Endothelial cell of umbilical vein (primary cell): ENCODE measurements around the gene ADAMTSL2. TPM values are rescaled to one million over a fixed set of nuclear protein-coding genes. Genes with fewer than 3 reads are reported as not detected.

Experiments
- BruUV-seq: library from RNA; stranded (reverse); fragments of 400-500 nt; replicated peaks from 2 replicates; lab custom pipeline; 2021; lab: Mats Ljungman, UMichigan
- CTCF ChIA-PET: fragments of 300-600, 350-600 bp; sonication (Branson Sonifier 250); formaldehyde crosslinking; loops from one replicate; lab custom pipeline; 2021; ENCODE audit warnings: antibody characterized with exemption, inconsistent platforms; lab: Charles Lee
- POLR2A ChIA-PET: fragments of 300-600, 350-600 bp; sonication (Branson Sonifier 250); formaldehyde crosslinking; loops from one replicate; lab custom pipeline; 2021; ENCODE audit warnings: antibody characterized with exemption, inconsistent platforms; lab: Charles Lee
- DNase-seq: peaks from one replicate; pipeline ENCODE4 v3.0.0-alpha.2; 2011; ENCODE audit warnings: low read depth, low spot score
- FAIRE-seq: peaks from 2 replicates; lab custom pipeline; 2011; peaks lifted over from hg19 to GRCh38; lab: Jason Lieb, UNC
- H2AFZ ChIP-seq: 2 replicates; pipeline ENCODE4 v1.6.0; 2012; ENCODE audit warnings: low read depth, low read length, control low read depth, inconsistent platforms
- H3K27ac ChIP-seq: 2 replicates; pipeline ENCODE4 v1.5.1; 2011; ENCODE audit warnings: low read depth, mild to moderate bottlenecking, control low read depth, low read length, moderate library complexity; ENCODE audit not compliant: insufficient read depth
- H3K27me3 ChIP-seq, 2 experiments: 2 replicates each; pipeline versions ENCODE4 v1.6.0 to v1.6.1; 2011; ENCODE audit warnings: low read length in 2 of 2, mixed read lengths in 1 of 2; ENCODE audit not compliant: control insufficient read depth in 2 of 2, insufficient read depth in 2 of 2
- H3K36me3 ChIP-seq, 2 experiments: 2 replicates in 1 of 2; 3 replicates in 1 of 2; pipeline ENCODE4 v1.5.1; 2011; ENCODE audit warnings: low read length in 2 of 2, mild to moderate bottlenecking in 1 of 2, moderate library complexity in 1 of 2; ENCODE audit not compliant: control insufficient read depth in 2 of 2, insufficient read depth in 2 of 2; ENCODE audit errors: extremely low read depth in 1 of 2
- H3K4me1 ChIP-seq: 3 replicates; pipeline ENCODE4 v1.5.1; 2011; ENCODE audit warnings: mild to moderate bottlenecking, low read length; ENCODE audit not compliant: control insufficient read depth, insufficient read depth; ENCODE audit errors: extremely low read depth
- H3K4me2 ChIP-seq: 2 replicates; pipeline ENCODE4 v1.6.1; 2011; ENCODE audit warnings: low read length, control low read depth, mixed read lengths; ENCODE audit not compliant: insufficient read depth
- H3K4me3 ChIP-seq, 3 experiments: fragments of 200-600 bp in 1 of 3; sonication (generic), shearing (Covaris generic) in 1 of 3; replicated peaks in 1 of 3; 2 replicates each; pipeline ENCODE4 v1.5.1; 2011 to 2016; ENCODE audit warnings: control low read depth in 3 of 3, low read length in 3 of 3, mild to moderate bottlenecking in 2 of 3, inconsistent platforms in 1 of 3, low read depth in 1 of 3, moderate library complexity in 1 of 3; ENCODE audit not compliant: insufficient read depth in 1 of 3
- H3K79me2 ChIP-seq: 2 replicates; pipeline ENCODE4 v1.6.0; 2012; ENCODE audit warnings: low read length, inconsistent platforms; ENCODE audit not compliant: control insufficient read depth, insufficient read depth
- H3K9ac ChIP-seq: replicated peaks from 2 replicates; pipeline ENCODE3; 2011; ENCODE audit warnings: low read length, control low read depth; ENCODE audit not compliant: insufficient read depth; ENCODE audit errors: extremely low read depth
- H3K9me1 ChIP-seq: replicated peaks from 3 replicates; pipeline ENCODE4 v1.6.0; 2011; ENCODE audit warnings: mild to moderate bottlenecking, low read length; ENCODE audit not compliant: control insufficient read depth, insufficient read depth; ENCODE audit errors: extremely low read depth
- H3K9me3 ChIP-seq: replicated peaks from 2 replicates; pipeline ENCODE4 v1.5.1; 2012; ENCODE audit warnings: low read length, inconsistent platforms; ENCODE audit not compliant: control insufficient read depth, insufficient read depth
- H4K20me1 ChIP-seq: replicated peaks from 2 replicates; pipeline ENCODE3; 2011; ENCODE audit warnings: mild to moderate bottlenecking, low read length; ENCODE audit not compliant: control insufficient read depth, insufficient read depth; ENCODE audit errors: extremely low read depth
- EZH2 ChIP-seq: IDR thresholded peaks from 2 replicates; pipeline ENCODE4 v1.6.1; 2012; ENCODE audit warnings: borderline replicate concordance, low read depth, mild to moderate bottlenecking, moderate library complexity, low read length, inconsistent platforms; ENCODE audit not compliant: severe bottlenecking
- JUN ChIP-seq: IDR thresholded peaks from 2 replicates; pipeline ENCODE4 v1.6.1; 2011; ENCODE audit warnings: borderline replicate concordance, low read depth; ENCODE audit not compliant: insufficient read length, insufficient read depth
- MYC ChIP-seq: IDR thresholded peaks from one replicate; pipeline ENCODE4 v1.6.1; 2011; ENCODE audit warnings: mild to moderate bottlenecking, low read depth, low read length
- POLR2A ChIP-seq: IDR thresholded peaks from 2 replicates; pipeline ENCODE4 v1.6.1; 2012; ENCODE audit warnings: low read depth, mild to moderate bottlenecking, control low read depth, low read length
- POLR2AphosphoS5 ChIP-seq: IDR thresholded peaks from 2 replicates; pipeline ENCODE4 v1.6.1; 2012; ENCODE audit warnings: low read depth, mild to moderate bottlenecking, control low read depth, low read length, moderate library complexity; ENCODE audit not compliant: insufficient read depth
- dilution Hi-C: fragments of 300-500 bp; cut with MboI; formaldehyde crosslinking; loops from one replicate; pipeline ENCODE4 v1.15.0; 2019; ENCODE audit warnings: low sequenced_read_pairs; ENCODE audit not compliant: extremely low pct_ligation_motif_present
- intact Hi-C: fragments of 100-400 bp; cut with micrococcal nuclease; formaldehyde crosslinking; loops from one replicate; pipeline ENCODE4 v1.10.0; 2022
- polyA plus RNA-seq, 4 experiments: library from polyadenylated mRNA; depleted of rRNA in 3 of 4; stranded (reverse) in 3 of 4; unstranded in 1 of 4; fragments of >200 nt; gene quantifications; 2 replicates each; pipeline versions ENCODE4 v1.2.1 to v1.2.3, GENCODE V29; 2011 to 2012; ENCODE audit warnings: missing spikeins in 1 of 4
- total RNA-seq: library from RNA; stranded (reverse); gene quantifications from 2 replicates; pipeline ENCODE4 v1.2.3, GENCODE V29; 2021
- TF ChIP-seq, protein P1 (sequence below): IDR thresholded peaks from 2 replicates; pipeline ENCODE4 v1.6.1; 2011; ENCODE audit not compliant: insufficient read depth, insufficient read length
- TF ChIP-seq, protein P2 (sequence below), 2 donors: IDR thresholded peaks; 1 replicate in 1 of 2; 2 replicates in 1 of 2; pipeline ENCODE4 v1.5.1; 2011; ENCODE audit warnings: low read length in 2 of 2, mild to moderate bottlenecking in 2 of 2, moderate library complexity in 2 of 2, control low read depth in 1 of 2, inconsistent platforms in 1 of 2, low read depth in 1 of 2; ENCODE audit not compliant: insufficient read depth in 1 of 2; ENCODE audit errors: extremely low read depth in 1 of 2

The ADAMTSL2 gene
- total and polyA plus RNA-seq, 2 donors (not counting 3 experiments of a cell fraction or from before 2014, with no cell fraction given) = not detected

DNA sequence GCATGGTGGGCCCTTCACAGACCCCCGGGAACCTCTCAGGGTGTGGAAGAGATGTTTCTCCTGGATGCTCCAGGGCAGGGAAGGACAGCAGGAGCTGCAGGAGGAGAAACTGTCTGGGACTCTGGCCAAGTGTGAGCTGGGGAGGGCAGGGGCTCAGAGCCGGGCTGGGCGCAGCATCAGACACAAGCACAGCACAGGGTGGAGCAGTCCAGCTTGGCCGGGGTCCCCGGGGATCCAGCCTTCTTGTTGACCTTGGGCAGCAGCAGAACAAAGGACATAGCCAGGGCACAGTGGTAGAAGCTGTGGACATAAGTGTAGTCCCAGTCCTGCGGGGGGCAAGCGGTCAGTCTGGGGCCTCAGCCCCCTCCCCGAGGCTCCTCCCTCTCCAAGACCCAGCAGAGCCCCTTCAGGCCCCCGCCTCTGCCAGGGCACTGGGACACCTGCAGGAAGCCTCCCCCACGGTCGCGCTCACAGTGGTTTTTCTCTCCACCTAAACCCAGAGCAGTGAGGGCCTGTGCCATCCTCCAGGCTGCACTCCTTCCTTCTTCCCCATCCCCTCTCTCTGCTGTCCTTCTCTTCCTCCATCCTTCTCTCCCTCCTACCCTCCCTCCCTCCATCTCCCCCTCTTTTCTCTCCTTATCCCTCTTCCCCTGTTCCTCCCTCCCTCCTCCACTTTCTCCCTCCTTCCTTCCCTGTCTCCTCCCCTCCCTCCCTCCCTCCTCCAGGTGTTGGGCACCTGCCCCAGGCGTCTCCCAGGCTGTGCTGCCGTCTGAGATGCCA lies 19.9 kb upstream of the ADAMTSL2 start:
- TF ChIP-seq POLR2AphosphoS5 (no peak), MYC (no peak), JUN (no peak), EZH2 (no peak), POLR2A (no peak)
- TF ChIP-seq, protein P1, sequence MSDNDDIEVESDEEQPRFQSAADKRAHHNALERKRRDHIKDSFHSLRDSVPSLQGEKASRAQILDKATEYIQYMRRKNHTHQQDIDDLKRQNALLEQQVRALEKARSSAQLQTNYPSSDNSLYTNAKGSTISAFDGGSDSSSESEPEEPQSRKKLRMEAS = no peak
- TF ChIP-seq, protein P2, sequence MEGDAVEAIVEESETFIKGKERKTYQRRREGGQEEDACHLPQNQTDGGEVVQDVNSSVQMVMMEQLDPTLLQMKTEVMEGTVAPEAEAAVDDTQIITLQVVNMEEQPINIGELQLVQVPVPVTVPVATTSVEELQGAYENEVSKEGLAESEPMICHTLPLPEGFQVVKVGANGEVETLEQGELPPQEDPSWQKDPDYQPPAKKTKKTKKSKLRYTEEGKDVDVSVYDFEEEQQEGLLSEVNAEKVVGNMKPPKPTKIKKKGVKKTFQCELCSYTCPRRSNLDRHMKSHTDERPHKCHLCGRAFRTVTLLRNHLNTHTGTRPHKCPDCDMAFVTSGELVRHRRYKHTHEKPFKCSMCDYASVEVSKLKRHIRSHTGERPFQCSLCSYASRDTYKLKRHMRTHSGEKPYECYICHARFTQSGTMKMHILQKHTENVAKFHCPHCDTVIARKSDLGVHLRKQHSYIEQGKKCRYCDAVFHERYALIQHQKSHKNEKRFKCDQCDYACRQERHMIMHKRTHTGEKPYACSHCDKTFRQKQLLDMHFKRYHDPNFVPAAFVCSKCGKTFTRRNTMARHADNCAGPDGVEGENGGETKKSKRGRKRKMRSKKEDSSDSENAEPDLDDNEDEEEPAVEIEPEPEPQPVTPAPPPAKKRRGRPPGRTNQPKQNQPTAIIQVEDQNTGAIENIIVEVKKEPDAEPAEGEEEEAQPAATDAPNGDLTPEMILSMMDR (IDR thresholded peaks at IDR 0.05; ENCODE audit: extremely low read depth in 1 of 2, insufficient read depth in 1 of 2, low read depth in 1 of 2, low read length in 2 of 2) = no peak
- Histone ChIP-seq H3K36me3 (no peaks in the 10 kb centered on the region), H3K9ac (no peak overlapping the region), H3K4me1 (no peaks in the 10 kb centered on the region), H3K9me1 (no peaks in the 10 kb centered on the region), H3K4me2 (no peak overlapping the region), H3K27ac (no peak overlapping the region), H2AFZ (no peak overlapping the region), H3K27me3 (peaks cover 0 to 3% of the 10 kb centered on the region in 2 experiments), H3K79me2 (no peaks in the 10 kb centered on the region), H4K20me1 (no peaks in the 10 kb centered on the region), H3K4me3 (no peak overlapping the region), H3K9me3 (no peaks in the 10 kb centered on the region)
- intact Hi-C loops = no loop called here
- POLR2A ChIA-PET = no interaction called here
- DNase-seq = no peak
- dilution Hi-C loops = no loop called here
- no peak for FAIRE-seq
- CTCF ChIA-PET = no interaction called here
- no TSS peak for BruUV-seq
